ENCODE results near the gene ABCA4.

Gene ABCA4

GRCh38 chr1:94058766-94059165 lies 62.2 kb downstream of the ABCA4 start:
- Histone ChIP-seq H3K4me3 (ENCODE audit: low read depth, low read length) (no peak overlapping the region), H3K36me3 (replicated peaks) (no peaks in the 10 kb centered on the region), H3K27me3 (replicated peaks) (no peaks in the 10 kb centered on the region), H3K27ac (no peak overlapping the region)
- in situ Hi-C loops (cut with HindIII; ENCODE audit: low pct_ligation_motif_present, low sequenced_read_pairs) = no loop called here
- TF ChIP-seq CTCF (IDR thresholded peaks at IDR 0.05; ENCODE audit: low read depth, low read length, missing control alignments) = no peak
- DNase-seq = no peak

- Histone ChIP-seq H3K27ac (no peak overlapping the region), H3K4me3 (ENCODE audit: low read depth, low read length) (no peak overlapping the region), H3K27me3 (replicated peaks) (no peaks in the 10 kb centered on the region), H3K36me3 (replicated peaks) (no peaks in the 10 kb centered on the region)
- in situ Hi-C loops (cut with HindIII; ENCODE audit: low pct_ligation_motif_present, low sequenced_read_pairs) = no loop called here
- TF ChIP-seq CTCF (IDR thresholded peaks at IDR 0.05; ENCODE audit: low read depth, low read length, missing control alignments) = no peak
- no peak for DNase-seq
These were observed 64.0 kb downstream of the ABCA4 start for GRCh38 chr1:94056996-94057395.

- Histone ChIP-seq H3K36me3 (replicated peaks) (no peaks in the 10 kb centered on the region), H3K4me3 (ENCODE audit: low read depth, low read length) (no peak overlapping the region), H3K27me3 (replicated peaks) (no peaks in the 10 kb centered on the region), H3K27ac (no peak overlapping the region)
- in situ Hi-C loops (cut with HindIII; ENCODE audit: low pct_ligation_motif_present, low sequenced_read_pairs) = no loop called here
- no peak for TF ChIP-seq CTCF (IDR thresholded peaks at IDR 0.05; ENCODE audit: low read depth, low read length, missing control alignments)
- no peak for DNase-seq
These were observed 64.8 kb downstream of the ABCA4 start for GRCh38 chr1:94056171-94056570.

GRCh38 chr1:94055459-94056122 lies 65.4 kb downstream of the ABCA4 start:
- Histone ChIP-seq H3K27ac (no peak overlapping the region), H3K27me3 (replicated peaks) (no peaks in the 10 kb centered on the region), H3K4me3 (ENCODE audit: low read depth, low read length) (no peak overlapping the region), H3K36me3 (replicated peaks) (no peaks in the 10 kb centered on the region)
- in situ Hi-C loops (cut with HindIII; ENCODE audit: low pct_ligation_motif_present, low sequenced_read_pairs) = no loop called here
- DNase-seq = no peak
- no peak for TF ChIP-seq CTCF (IDR thresholded peaks at IDR 0.05; ENCODE audit: low read depth, low read length, missing control alignments)

GRCh38 chr1:94050675-94051074 lies 70.3 kb downstream of the ABCA4 start:
- in situ Hi-C loops (cut with HindIII; ENCODE audit: low pct_ligation_motif_present, low sequenced_read_pairs) = no loop called here
- no peak for TF ChIP-seq CTCF (IDR thresholded peaks at IDR 0.05; ENCODE audit: low read depth, low read length, missing control alignments)
- Histone ChIP-seq H3K4me3 (ENCODE audit: low read depth, low read length) (no peak overlapping the region), H3K27ac (no peak overlapping the region), H3K27me3 (replicated peaks) (no peaks in the 10 kb centered on the region), H3K36me3 (replicated peaks) (no peaks in the 10 kb centered on the region)
- no peak for DNase-seq

GRCh38 chr1:94050254-94050653 lies 70.7 kb downstream of the ABCA4 start:
- H3K27me3 ChIP-seq (replicated peaks) = no peaks in the 10 kb centered on the region
- in situ Hi-C loops (cut with HindIII; ENCODE audit: low pct_ligation_motif_present, low sequenced_read_pairs) = no loop called here

More at GRCh38 chr1:94050254-94050653, 70.7 kb downstream of the ABCA4 start:
- no peak overlapping the region for H3K4me3 ChIP-seq (ENCODE audit: low read depth, low read length)
- no peak overlapping the region for H3K27ac ChIP-seq
- H3K36me3 ChIP-seq (replicated peaks) = no peaks in the 10 kb centered on the region
- TF ChIP-seq CTCF (IDR thresholded peaks at IDR 0.05; ENCODE audit: low read depth, low read length, missing control alignments) = no peak
- DNase-seq = no peak
